Fibroblast of lung (primary cell): ENCODE results near the gene CCDC157.

Source experiments
- EZH2 ChIP-seq: IDR thresholded peaks from 2 replicates; pipeline ENCODE4 v1.5.1; 2012; ENCODE audit warnings: low read length, control low read depth, mild to moderate bottlenecking; ENCODE audit errors: missing control alignments
- TF ChIP-seq, protein P1 (sequence below), 2 donors: IDR thresholded peaks in 1 of 2; conservative IDR thresholded peaks in 1 of 2; 1 replicate in 1 of 2; 2 replicates in 1 of 2; pipeline ENCODE4 v1.5.1; 2011 to 2012; ENCODE audit warnings: low read length in 2 of 2, control low read depth in 1 of 2, inconsistent platforms in 1 of 2, low read depth in 1 of 2, mild to moderate bottlenecking in 1 of 2

DNA sequence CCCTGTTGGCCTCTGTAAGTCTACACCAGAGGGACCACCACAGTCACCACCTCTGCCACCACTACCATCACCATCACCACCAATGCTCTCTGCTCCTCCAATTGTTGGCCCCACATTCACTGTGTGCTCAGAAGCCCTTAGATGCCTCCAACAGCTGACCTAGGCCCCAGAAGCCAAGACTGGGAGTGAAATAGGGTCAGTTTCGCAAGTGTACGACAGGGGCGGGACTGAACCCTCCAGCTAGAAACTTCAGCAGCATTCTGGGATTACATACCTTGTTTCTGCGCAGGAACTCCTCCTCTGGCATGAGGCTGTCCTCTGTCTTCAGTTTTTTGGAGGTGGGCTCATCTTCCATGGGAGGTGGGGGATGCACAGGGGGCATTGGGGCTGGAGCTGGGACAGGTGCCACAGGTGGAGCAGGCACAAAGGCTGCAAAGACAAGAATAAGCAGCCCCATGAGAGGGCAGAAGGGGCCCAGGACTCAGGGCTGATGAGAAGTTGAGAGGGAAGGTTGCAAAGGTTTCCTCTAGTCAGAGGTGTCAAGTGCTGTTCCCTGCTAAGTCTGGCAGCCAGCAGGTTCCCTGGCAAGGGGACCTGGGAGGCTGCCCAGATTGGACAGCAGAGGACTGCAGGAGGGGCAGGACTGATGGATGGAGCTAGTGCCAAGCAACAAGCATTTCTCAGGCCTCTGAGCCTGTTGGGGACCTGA lies 19.9 kb upstream of the CCDC157 start:
- TF ChIP-seq, protein P1, sequence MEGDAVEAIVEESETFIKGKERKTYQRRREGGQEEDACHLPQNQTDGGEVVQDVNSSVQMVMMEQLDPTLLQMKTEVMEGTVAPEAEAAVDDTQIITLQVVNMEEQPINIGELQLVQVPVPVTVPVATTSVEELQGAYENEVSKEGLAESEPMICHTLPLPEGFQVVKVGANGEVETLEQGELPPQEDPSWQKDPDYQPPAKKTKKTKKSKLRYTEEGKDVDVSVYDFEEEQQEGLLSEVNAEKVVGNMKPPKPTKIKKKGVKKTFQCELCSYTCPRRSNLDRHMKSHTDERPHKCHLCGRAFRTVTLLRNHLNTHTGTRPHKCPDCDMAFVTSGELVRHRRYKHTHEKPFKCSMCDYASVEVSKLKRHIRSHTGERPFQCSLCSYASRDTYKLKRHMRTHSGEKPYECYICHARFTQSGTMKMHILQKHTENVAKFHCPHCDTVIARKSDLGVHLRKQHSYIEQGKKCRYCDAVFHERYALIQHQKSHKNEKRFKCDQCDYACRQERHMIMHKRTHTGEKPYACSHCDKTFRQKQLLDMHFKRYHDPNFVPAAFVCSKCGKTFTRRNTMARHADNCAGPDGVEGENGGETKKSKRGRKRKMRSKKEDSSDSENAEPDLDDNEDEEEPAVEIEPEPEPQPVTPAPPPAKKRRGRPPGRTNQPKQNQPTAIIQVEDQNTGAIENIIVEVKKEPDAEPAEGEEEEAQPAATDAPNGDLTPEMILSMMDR (conservative IDR thresholded peaks at IDR 0.05 in 1 of 2, IDR thresholded peaks at IDR 0.05 in 1 of 2; ENCODE audit: low read depth in 1 of 2, low read length in 2 of 2) = no peak
- TF ChIP-seq EZH2 = no peak
